HG02884 (cell line): ENCODE data around the gene ARHGEF17.

ENCODE experiments used
- ATAC-seq: cut with Tn5 transposase; IDR thresholded peaks from one replicate; pipeline ENCODE4 v1.9.1; 2021; ENCODE audit warnings: mild to moderate bottlenecking, moderate library complexity; ENCODE audit not compliant: unreplicated experiment

Gene ARHGEF17

DNA sequence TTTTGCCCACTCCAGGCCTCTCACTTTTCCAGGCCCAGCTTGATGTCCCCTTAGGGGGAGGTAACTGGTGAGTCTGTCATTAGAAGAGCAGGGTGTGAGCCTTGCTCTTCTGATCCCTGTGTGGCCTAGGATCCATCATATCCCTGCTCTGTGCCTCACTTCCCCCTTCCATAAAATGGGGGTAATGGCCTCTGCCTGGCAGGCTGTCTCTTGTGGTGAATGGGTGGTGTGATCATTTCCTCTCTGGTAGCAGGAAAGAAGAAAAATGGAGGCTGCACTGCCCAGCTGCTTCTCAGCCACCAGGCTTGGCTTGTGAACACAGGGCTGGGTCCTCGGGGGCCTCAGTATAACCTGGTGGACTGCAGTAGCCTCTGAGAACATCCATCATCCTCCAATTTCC, 5.6 kb downstream of the ARHGEF17 start:
- no peak for ATAC-seq

DNA sequence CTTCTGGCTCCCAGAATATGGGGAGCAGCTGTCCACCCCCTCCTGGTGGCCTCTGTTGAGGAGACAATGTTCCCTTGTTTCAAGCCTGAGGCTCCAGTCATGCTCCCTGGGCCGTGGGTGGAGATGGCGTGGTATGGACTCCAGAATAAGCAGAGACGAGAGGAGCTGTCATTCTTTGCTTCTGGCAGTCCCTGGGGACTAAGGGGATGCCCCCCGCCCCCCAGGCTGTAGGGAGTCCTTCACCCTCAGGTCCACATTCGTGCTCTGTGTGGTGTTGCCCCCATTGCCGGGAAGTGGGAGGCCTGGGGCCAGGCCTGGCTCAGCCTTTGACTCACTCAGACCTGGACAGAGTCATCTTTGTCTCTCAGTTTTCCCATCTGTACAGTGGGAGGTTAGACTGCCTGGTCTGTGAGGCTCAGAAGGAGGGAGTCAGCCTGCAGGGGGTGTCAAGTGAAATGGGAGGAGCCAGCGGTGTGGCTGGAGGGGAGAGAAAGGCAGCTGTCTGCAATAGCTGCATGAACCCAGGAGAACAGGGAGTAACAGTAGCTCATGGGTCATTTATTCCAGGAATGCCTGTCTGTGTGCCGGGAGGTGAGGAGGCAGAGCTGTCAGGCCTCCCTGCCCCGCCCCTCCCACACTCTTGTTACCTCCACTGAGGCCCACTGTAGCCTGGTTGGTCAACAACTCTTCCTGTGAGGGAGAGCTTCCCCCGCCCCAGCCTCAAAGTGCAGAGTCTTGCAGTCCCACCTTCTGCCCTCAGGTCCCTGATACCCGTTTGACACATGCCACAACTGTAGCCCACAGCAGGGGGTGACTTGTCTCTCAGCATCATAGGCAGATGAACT, 6.3 kb downstream of the ARHGEF17 start:
- ATAC-seq, result no peak

DNA sequence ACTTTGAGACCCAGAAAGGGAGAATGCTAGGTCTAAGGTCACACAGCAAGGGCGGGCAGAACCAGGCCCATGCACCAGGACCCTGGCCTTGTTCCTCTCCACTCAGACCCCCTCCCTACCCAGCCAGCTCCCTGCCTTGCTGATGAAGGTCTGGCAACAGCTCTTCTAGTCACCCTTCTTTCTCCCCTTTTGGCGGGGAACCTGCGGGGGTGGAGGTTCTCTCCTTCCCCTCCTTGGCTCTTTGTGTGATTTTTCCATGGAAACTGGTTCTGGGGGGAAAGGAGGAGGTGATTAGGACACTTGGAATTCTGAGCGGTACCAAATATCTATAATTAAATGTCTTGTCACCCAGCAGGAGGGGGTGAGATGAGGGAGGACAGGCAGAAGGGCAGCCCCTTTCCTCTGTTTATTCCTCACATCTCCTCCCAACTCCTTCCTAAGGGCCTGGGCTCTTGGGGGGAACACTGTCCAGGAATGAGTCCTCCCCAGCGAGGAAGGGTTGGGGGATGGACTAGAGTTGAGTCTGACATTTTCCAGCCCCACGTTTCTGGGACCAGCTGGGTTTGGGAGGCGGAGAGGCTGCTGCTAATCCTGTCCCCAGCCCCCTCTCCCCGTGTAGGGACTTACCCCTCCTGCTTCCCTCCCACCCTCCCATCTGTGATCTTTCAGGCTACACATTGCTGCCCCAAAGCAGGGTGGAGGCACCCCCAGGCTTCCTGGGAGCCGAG, 7.4 kb downstream of the ARHGEF17 start:
- ATAC-seq, result no peak

DNA sequence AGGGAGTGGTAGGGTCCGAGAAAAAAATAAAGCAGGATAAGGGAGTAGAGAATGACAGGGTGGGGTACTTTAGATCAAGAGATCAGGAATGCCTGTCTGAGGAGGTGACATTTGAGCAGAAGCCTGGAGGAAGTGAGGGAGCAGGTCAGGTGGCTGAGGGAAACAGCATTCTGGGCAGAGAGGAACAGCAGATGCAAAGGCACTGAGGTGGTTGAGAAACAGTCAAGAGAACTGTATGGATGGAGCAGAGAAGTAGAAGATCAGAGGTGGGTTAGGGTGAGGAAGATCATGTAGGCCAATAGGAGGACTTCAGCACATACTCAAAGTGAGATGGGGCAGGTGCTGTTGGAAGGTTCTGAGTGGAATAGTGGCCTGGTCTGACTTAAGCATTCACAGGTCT, 8.3 kb downstream of the ARHGEF17 start:
- ATAC-seq, result no peak

DNA sequence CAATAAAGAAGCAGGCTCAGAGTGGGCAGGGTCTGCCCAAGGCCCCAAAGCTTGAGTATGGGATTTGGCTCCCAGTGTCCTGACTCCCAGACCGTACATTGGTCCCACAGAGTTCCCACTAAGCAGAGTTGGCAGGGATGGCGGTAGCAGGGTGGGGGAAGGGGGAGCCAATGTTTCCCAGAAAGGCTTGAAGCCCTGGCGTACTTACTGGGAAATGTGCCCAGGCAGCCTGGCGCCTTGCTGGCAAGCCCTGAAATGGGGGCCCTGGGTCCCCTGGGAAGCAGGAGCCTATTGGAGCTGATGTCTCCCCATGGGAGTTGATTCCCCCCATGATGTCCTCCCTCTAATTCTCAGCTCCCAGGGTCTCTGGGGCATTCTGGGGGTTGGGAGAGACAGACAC, 9.3 kb downstream of the ARHGEF17 start:
- ATAC-seq, result no peak

DNA sequence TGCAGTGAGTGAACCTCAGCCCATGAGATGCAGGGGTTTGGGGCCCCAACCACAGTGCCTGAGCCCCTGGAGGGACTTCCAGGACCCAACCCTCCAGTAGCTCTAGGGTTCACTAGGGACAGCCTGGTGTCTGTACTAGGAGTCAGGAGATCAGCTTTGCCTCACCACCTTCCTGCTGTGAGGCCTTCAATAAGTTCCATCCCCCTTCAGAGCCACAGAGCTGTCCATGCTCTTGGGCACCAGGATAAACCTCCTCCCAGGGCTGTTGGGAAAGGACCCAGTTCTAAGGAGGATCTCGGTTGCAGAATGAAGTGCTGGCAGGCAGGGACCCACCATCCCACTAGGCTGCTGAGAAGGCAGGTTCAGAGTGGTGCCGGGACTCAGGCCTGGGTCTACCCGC, 9.7 kb downstream of the ARHGEF17 start:
- no peak for ATAC-seq

DNA sequence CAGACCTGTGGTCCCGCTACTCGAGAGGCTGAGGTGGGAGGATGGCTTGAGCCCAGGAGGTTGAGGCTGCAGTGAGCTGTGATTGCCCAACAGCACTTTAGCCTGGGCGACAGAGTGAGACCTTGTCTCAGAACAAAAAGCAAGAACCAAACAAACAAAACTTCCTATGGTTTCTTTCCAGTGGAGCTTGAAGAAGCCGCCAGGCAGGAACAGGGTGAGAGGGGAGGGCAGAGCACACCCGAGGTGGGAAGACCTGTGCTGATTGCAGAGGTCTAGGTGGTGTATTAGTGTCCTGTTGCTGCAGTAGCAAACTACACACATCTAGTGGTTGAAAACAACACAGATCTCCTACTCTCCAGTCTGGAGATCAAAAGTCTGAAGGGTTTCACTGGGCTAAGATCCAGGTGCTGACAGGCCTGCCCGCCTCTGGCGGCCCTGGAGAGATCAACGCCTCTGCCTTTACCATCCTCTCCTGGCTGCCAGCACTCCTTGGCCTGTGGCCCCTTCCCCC, 10.5 kb downstream of the ARHGEF17 start:
- no peak for ATAC-seq

DNA sequence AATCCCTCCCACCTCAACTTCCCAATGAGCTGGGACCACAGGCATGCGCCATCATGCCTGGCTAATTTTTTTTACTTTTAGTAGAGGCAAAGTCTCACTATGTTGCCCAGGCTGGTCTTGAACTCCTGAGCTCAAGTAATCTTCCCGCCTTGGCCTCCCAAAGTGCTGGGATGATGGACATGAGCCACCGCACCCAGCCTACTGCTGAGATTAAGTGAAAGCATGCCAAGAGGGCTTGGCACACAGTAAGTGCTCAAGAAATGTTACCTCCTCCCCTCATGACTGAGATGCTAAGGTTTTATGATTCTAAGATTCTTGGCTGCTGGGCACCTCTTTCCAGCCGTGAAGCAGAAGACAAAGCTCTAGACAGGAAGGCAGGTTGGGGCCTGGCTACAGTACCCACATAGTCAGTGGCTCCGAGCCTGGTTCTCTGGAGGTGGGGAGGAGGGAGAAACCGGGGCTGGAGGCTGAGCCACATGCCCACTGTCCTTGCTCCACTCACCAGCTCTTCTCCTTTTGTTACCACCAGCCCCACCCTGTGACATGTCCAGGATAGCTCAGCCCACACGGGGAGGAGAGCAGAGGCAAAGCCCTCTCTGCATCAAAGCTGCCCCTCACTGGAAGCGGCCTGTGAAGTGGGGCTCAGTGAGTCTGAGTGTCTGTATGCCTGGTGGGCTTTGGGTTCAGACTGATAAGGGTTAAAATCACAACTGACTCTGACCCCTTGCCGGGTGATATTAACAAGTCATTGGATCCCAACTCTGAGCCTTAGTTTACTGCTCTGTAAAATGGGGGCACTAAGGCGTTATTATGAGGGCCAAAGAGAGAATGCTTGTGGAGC, 12.9 kb downstream of the ARHGEF17 start:
- no peak for ATAC-seq

DNA sequence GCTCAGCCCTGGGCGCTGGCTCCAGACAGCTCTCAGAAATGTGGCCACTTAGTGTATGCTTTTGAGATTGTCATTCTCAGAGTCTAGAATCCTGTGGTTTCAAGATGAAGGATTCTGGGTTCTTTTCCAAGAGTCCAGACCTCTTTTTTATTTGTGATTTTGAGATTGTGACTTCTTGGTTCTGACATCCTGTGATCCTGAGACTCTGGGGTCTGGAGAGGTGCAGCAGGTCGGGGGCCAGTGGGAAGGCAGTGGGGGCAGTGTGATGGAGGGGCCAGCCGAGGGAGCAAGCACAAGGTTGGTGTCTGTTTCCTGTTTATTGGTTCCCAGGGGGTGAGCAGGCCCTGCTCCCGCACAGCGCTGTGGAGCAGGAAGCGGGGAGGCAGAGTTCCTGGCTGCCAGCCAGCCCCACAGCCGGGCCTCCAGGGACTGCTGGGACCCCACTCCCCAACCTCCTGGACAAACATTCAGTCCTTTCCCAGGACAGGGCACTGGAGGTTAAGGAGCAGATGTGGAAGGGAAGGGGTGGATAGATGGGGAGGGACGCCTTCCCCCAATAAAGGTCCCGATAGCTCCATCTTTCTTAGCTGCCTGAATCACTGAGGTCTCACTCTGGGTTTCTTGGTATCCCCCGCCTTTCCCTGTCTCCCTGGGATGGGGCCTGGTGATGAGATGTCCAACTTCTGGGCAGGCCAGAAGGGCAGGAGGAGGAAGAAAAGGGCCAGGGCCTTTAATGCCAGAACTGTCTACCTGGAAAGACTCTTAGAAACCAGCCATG, 13.7 kb downstream of the ARHGEF17 start:
- ATAC-seq, result no peak

DNA sequence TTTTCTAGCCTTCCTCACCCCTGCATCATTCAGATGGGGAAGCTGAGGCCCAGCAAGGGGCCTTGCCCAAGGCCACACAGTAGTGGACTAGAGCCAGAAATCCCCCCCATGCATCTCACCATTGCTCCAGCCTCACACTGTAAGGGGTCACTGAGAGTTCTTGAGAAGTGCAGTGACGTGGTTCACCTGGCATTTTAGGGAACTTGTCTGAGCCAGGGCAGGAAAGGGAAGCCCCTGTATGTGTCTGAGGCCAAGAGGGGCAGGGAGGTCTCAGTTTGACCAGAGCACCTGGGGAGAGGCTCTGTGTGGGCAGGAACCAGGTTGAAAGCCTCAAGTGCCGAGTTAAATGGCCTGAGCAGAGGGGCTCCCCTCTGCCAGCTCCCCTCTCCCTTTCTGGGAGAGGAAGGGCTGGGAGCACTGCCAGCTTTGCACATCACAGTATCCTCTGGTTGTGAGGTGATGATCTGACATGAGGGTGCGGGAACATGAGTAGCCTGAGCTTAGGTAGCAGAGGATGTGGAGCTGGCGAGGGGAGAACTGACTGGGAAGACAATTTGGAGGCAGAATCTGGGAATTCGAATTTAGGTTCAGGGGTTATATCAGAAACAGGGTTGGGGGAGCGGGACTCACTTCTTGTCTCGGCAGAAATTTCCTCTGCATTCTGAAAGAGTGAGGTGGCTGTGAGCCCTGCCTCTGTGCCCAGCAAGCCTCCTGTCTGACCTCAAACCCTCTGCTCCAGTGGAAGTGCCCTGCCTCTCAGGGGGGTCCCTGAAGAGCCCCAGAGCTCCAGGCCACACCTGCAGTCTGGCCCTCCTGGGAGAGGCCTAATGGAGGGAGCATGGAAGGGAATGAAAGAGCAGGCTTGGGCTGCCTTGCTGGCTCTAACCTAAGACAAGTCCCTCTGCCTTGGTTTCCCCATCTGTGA, 14.6 kb downstream of the ARHGEF17 start:
- ATAC-seq, result no peak

DNA sequence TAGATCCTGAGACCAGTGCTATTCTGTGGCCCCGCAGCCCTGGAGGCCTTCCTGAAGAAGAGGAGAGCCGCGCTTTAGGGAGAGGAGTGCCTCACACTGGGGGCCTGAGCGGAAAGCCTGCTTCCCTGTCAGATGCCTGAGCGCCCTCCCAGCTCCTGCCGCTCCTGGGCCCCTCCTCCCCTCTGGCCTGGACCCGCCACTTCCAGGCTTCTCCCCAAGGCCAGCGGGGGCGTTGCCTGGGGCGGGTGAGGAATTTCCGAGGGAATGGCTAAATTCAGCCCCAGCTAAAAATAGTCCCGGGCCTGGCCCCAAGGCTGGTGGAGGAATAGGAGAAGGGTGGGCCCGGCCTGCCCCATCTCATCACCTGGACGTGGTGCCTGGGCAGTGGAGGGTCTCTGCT, 15.4 kb downstream of the ARHGEF17 start:
- no peak for ATAC-seq

DNA sequence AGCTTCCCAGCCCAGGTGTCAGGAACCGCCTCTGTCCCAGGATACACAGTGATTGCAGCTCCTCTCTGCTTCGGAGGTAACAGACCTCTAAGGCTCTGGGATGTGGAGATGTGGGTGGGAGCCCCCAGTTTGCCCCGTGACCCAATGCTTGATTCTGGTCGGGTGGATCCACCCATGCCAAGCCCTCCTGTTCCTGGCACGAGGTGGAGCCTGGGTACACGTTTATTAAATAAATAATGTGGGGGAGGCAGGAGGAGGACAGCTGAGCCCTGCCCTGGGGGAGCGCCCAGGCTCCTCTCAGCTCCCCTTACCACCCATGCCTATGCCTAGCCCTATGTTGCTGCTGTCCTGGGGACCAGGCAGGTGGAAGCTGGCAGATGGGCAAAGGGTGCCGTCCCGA, 16.0 kb downstream of the ARHGEF17 start:
- ATAC-seq, result no peak

DNA sequence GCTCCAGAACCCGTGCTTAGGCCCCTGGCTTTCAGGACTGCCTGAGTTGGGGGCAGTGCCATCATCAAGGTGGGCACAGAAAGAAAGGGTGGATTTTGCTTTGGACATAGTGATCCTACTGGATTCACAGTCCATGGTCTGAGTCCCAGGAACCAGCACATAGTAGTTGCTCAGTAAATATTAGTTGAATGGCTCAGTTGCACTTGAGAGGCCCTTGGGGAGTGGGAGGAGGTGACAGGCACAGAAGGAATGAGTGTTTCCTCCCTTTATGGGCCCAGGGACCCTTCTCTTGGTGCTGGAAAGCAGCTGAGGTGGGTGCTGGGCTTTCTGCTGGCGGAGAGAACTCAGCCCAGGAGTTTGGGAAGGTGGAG, 16.6 kb downstream of the ARHGEF17 start:
- ATAC-seq, result no peak

DNA sequence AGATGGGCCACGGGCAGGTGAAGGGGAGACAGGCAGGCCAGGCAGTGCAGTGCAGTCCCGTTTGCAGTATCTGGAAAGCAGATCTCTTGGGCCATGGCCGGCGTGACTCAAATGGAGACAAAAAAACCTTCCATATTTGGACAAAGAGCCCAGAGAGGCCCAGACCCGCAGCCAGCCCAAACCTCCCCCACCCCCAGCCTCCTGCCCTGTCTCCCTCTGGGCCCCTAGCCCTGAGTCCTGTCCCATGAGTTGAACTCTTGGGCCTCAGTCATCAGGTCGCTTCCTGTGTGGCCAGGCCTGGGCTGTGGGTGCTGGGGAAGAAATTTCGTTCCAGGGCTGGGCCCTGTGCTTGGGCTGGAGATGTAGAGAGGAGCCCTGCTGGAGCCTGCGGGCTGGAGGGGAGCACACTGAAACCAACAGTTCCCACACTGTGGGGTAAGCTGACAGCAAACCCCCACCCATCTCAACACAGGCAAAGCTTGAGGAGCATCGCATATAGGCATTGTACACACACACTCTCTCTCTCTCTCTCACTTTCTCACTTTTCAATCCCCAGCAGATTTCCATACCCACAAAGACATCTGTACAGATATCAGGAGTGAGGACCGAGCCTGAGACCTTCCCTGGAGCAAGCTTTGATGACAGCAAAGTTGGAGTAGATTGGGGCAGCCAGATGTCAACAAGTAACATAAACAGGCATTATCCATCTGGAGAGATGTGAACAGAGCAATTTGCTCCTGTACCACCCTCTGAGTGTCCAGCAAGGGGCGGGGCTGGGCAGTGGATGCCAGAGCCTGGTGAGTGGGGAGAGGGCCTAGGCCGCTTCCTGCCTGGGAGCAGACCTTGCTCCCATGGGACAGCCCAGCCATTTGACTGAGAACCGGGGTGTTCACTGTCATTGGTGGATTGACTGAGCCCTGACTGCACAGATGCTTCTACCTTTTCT, 17.2 kb downstream of the ARHGEF17 start:
- peak; percentile 70 for ATAC-seq

DNA sequence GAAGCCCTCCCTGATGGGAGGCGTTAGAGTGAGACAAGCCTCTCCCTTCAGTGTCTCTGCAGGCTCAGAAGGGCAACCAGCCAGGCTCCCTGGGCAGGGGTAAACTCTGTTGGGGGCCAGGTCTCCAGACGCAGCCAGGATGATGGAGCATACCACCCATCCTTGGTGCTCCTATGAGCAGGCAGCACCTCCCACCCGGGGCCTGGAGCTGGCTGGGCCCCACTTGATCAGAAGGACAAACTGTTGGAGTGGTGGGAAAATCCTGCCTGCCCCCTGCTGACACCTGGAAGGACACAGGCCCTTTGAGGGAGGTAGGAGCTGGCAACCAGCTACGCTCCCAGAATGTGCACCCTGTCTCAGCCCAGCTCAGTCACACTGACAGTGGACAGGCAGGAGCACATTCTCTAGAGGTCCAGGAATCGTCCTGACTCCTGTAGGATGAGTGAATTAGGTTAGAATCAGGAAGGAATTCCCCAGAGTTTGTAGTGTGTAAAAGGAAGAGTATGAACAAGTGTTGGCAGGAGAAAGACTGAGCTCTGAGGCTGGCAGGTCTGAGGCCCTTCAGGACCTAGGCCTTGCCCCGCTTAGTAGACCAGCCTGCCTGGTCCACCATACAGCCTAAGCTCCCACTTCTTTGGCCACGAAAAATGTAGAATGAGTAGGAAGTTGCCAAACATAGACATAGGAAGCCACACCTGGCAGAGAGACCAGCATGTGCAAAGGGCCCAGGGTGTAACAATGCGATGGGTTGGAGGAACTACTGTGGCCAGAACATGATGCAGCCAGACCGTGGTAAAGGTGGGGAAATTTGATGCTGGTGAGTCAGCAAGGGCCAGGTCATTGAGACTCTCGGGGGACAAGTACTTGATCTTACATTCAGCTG, 19.1 kb downstream of the ARHGEF17 start:
- no peak for ATAC-seq

DNA sequence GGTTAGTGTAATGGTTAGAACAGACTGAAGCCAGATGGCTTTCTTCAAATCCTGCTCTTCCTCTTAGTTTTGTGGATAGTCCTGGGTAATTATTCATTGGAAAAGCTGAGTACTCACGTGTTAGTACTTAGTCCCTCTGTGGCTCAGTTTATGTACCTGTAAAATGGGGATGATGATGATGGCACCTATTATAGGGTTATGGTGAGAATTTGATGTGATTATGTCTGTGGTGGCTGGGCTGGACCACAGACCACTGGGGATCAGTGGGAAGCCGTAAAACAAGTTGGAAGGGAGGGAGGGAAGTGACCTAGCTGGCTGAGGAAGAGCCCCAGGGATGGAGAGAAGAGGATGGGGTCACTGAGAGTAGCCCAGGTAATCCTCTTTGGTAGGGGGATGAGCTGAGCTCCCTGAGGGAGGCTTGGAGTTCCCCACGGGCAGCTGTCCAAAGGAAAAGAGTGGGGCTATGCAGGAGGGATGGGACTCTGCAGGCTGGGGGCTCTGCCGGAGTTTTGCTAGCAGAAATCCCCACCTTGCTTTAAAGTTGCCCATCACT, 19.8 kb downstream of the ARHGEF17 start:
- no peak for ATAC-seq

DNA sequence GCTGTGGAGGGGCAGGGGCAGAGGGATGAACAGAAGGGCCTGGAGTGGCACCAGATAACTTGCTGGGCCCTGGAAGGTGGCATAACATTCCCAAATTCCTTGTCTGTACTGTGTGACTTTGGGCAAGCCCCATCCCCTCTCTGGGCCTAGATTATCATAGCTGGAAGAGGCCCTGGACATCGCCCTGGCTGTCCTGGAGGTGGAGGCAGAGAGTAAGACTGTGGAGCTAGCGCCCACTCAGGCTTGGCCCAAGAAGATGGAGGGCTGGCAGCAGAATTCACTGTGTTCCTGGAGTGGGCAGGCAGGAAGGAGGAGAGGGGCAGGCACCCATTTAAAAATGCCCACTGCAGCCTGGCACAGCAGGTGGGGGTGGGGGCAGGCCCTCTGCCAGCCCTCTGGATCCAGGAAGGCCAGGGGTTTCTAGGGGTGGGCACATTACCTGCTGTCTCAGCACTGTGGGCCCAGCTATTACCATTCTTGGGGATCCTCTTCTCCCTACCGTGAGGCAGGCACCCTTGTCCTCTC, 22.6 kb downstream of the ARHGEF17 start:
- no peak for ATAC-seq
